Neural progenitor cell (in vitro differentiated cells): ENCODE results near the gene EML5. TPM values are rescaled to one million over a fixed set of nuclear protein-coding genes. Genes with fewer than 3 reads are reported as not detected.

ENCODE experiments used
- DNase-seq: peaks from one replicate; pipeline ENCODE4 v3.0.0-alpha.2; 2016; ENCODE audit warnings: low spot score
- H2AFZ ChIP-seq: fragments of 200-600 bp; sonication (generic); replicated peaks from 2 replicates; pipeline ENCODE4 v1.6.1; 2016; ENCODE audit warnings: antibody characterized with exemption
- H3F3A ChIP-seq: fragments of 200-600 bp; sonication (generic); 2 replicates; pipeline ENCODE4 v1.6.1; 2016; ENCODE audit warnings: antibody characterized with exemption, low read depth
- H3K27ac ChIP-seq: fragments of 200-600 bp; sonication (generic); 2 replicates; pipeline ENCODE4 v1.5.1; 2016; ENCODE audit warnings: mild to moderate bottlenecking
- H3K27me3 ChIP-seq: fragments of 200-600 bp; sonication (generic); 2 replicates; pipeline ENCODE4 v1.6.1; 2016; ENCODE audit warnings: mild to moderate bottlenecking, moderate library complexity
- H3K36me3 ChIP-seq: fragments of 200-600 bp; sonication (generic); 2 replicates; pipeline ENCODE4 v1.5.1; 2016
- H3K4me1 ChIP-seq: fragments of 200-600 bp; sonication (generic); 2 replicates; pipeline ENCODE4 v1.6.1; 2016; ENCODE audit warnings: mixed run types
- H3K4me2 ChIP-seq: fragments of 200-600 bp; sonication (generic); 2 replicates; pipeline ENCODE4 v1.6.1; 2016
- H3K4me3 ChIP-seq: fragments of 200-600 bp; sonication (generic); 2 replicates; pipeline ENCODE4 v1.5.1; 2016
- H3K79me2 ChIP-seq: fragments of 200-600 bp; sonication (generic); 2 replicates; pipeline ENCODE4 v1.6.1; 2016; ENCODE audit warnings: low read depth
- H3K9ac ChIP-seq: fragments of 200-600 bp; sonication (generic); 2 replicates; pipeline ENCODE4 v1.6.1; 2016
- H3K9me3 ChIP-seq: fragments of 200-600 bp; sonication (generic); 2 replicates; pipeline ENCODE4 v1.5.1; 2016; ENCODE audit warnings: low read depth
- H4K20me1 ChIP-seq: fragments of 200-600 bp; sonication (generic); 2 replicates; pipeline ENCODE4 v1.6.1; 2016; ENCODE audit warnings: low read depth
- H3K27ac Mint-ChIP-seq: 3 replicates; pipeline ENCODE4 v1.8.0; 2021; ENCODE audit warnings: mixed read lengths
- H3K27me3 Mint-ChIP-seq: 2 replicates; pipeline ENCODE4 v1.8.0; 2022; ENCODE audit warnings: low read depth, mild to moderate bottlenecking, inconsistent platforms, moderate library complexity, mixed read lengths; ENCODE audit not compliant: insufficient read depth
- H3K36me3 Mint-ChIP-seq: 3 replicates; pipeline ENCODE4 v1.8.0; 2021; ENCODE audit warnings: mixed read lengths
- H3K4me1 Mint-ChIP-seq: 3 replicates; pipeline ENCODE4 v1.8.0; 2021; ENCODE audit warnings: mixed read lengths
- H3K4me3 Mint-ChIP-seq: 3 replicates; pipeline ENCODE4 v1.8.0; 2021; ENCODE audit warnings: mild to moderate bottlenecking, moderate library complexity, mixed read lengths
- H3K9me3 Mint-ChIP-seq: 3 replicates; pipeline ENCODE4 v1.8.0; 2020; ENCODE audit warnings: mixed read lengths
- CTCF ChIP-seq: fragments of 200-600 bp; sonication (generic); IDR thresholded peaks from 2 replicates; pipeline ENCODE4 v1.5.1; 2017; ENCODE audit warnings: antibody characterized with exemption, mild to moderate bottlenecking
- EZH2 ChIP-seq: fragments of 200-600 bp; sonication (generic); IDR thresholded peaks from 2 replicates; pipeline ENCODE4 v1.6.1; 2017; ENCODE audit warnings: antibody characterized with exemption, mild to moderate bottlenecking, moderate library complexity
- EZH2phosphoT487 ChIP-seq: fragments of 200-600 bp; sonication (generic); IDR thresholded peaks from 2 replicates; pipeline ENCODE4 v1.6.1; 2017; ENCODE audit warnings: antibody characterized with exemption
- total RNA-seq: library from RNA; depleted of rRNA; stranded (reverse); fragments of >200 nt; gene quantifications from 2 replicates; pipeline ENCODE4 v1.2.3, GENCODE V29; 2015; ENCODE audit warnings: low replicate concordance

Gene EML5
- total RNA-seq, 1 donor from 2014 or later: 0.71 TPM

DNA sequence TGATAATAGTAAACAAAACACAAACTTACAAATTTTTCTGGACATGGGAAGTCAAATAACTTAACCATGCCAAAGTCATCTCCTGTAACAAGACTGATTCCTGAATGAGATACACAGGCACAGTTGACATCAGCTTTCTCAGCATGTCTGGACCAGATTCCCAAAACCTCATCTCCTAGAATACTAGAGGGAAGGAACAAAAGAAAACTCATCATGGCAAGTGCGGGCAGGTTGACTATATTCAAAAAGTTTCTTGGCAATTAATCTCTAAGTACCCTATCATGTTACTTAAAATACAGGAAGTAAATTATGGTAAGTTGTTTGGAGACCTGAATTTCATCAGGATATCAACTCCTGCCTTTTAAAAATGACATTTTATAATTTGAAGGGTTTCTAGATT, 176.1 kb downstream of the EML5 start:
- H3K4me1 Mint-ChIP-seq: no peaks in the 10 kb centered on the region

GRCh38 chr14:88614218-88614907, 178.4 kb downstream of the EML5 start:
- Mint-ChIP-seq H3K4me3 (no peak overlapping the region), H3K27me3 (no peaks in the 10 kb centered on the region), H3K36me3 (peaks cover 25% of the 10 kb centered on the region), H3K9me3 (no peaks in the 10 kb centered on the region), H3K4me1 (no peaks in the 10 kb centered on the region), H3K27ac (no peak overlapping the region)
- Histone ChIP-seq H3K27ac (no peak overlapping the region), H3K27me3 (no peaks in the 10 kb centered on the region), H2AFZ (no peak overlapping the region), H4K20me1 (peaks cover 4% of the 10 kb centered on the region), H3K9me3 (no peaks in the 10 kb centered on the region), H3K4me2 (no peak overlapping the region), H3K4me1 (peaks cover 9% of the 10 kb centered on the region), H3K36me3 (peaks cover 30% of the 10 kb centered on the region), H3K79me2 (no peaks in the 10 kb centered on the region), H3F3A (no peaks in the 10 kb centered on the region), H3K4me3 (no peak overlapping the region), H3K9ac (no peak overlapping the region)
- DNase-seq: no peak
- TF ChIP-seq CTCF (no peak), EZH2 (no peak)

More for the DNA sequence above, 176.1 kb downstream of the EML5 start:
- no peak overlapping the region for H2AFZ ChIP-seq
- DNase-seq: no peak
- peaks cover 16% of the 10 kb centered on the region for H3K36me3 ChIP-seq
- peaks cover 13% of the 10 kb centered on the region for H3K36me3 Mint-ChIP-seq
- no peaks in the 10 kb centered on the region for H3K9me3 Mint-ChIP-seq
- peaks cover 9% of the 10 kb centered on the region for H3K4me1 ChIP-seq
- H3K9me3 ChIP-seq: no peaks in the 10 kb centered on the region
- TF ChIP-seq EZH2phosphoT487 (no peak), EZH2 (no peak), CTCF (no peak)
- H3F3A ChIP-seq: no peaks in the 10 kb centered on the region
- no peak overlapping the region for H3K4me3 ChIP-seq
- H3K27me3 Mint-ChIP-seq: no peaks in the 10 kb centered on the region
- H3K27ac ChIP-seq: no peak overlapping the region
- H3K79me2 ChIP-seq: no peaks in the 10 kb centered on the region
- no peak overlapping the region for H3K4me3 Mint-ChIP-seq
- no peaks in the 10 kb centered on the region for H3K27me3 ChIP-seq
- no peak overlapping the region for H3K27ac Mint-ChIP-seq
- H4K20me1 ChIP-seq: no peaks in the 10 kb centered on the region
- no peak overlapping the region for H3K4me2 ChIP-seq
- H3K9ac ChIP-seq: no peak overlapping the region

DNA sequence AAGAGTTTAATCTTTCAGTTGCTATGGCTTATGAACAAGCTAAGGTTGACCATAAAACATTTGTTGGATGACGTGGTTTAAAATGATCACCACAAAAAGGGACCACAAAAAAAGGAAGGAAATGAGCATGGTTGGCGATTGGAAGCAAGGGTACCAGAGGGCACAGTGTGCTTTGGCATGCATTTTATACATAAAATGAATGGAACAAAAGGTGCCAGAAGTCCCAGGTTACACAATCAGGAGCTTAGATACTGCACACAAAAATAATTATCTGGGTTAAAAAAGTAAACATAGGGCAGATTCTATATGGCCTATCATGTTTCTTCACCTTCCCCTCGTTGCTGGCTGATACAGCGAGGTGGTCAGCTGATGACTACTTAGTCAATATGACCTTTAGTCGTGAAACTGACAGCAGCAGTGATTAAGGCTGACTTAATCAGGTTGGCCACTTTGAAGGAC, 179.2 kb downstream of the EML5 start:
- Histone ChIP-seq H3K27ac (no peak overlapping the region), H3K9ac (no peak overlapping the region), H4K20me1 (peaks cover 4% of the 10 kb centered on the region), H3K27me3 (no peaks in the 10 kb centered on the region), H3K9me3 (no peaks in the 10 kb centered on the region), H2AFZ (no peak overlapping the region), H3F3A (no peaks in the 10 kb centered on the region), H3K36me3 (peaks cover 38% of the 10 kb centered on the region), H3K4me2 (no peak overlapping the region), H3K4me1 (peaks cover 9% of the 10 kb centered on the region), H3K79me2 (no peaks in the 10 kb centered on the region), H3K4me3 (no peak overlapping the region)
- Mint-ChIP-seq H3K27ac (no peak overlapping the region), H3K9me3 (no peaks in the 10 kb centered on the region), H3K27me3 (no peaks in the 10 kb centered on the region), H3K4me1 (no peaks in the 10 kb centered on the region), H3K36me3 (peaks cover 31% of the 10 kb centered on the region), H3K4me3 (no peak overlapping the region)
- no peak for TF ChIP-seq EZH2
- TF ChIP-seq EZH2phosphoT487: no peak
- no peak for TF ChIP-seq CTCF
- DNase-seq: no peak
